HUES48 (cell line): ENCODE measurements around the gene IL1A.

ENCODE experiments used
- H3K27ac ChIP-seq: one replicate; pipeline ENCODE4 v1.7.0; 2013; ENCODE audit warnings: low read depth, low read length, inconsistent platforms
- H3K27me3 ChIP-seq: 2 replicates; pipeline ENCODE4 v1.6.1; 2013; ENCODE audit warnings: mild to moderate bottlenecking, low read length; ENCODE audit not compliant: control insufficient read depth, insufficient read depth
- H3K36me3 ChIP-seq: 2 replicates; pipeline ENCODE4 v1.6.1; 2013; ENCODE audit warnings: low read length; ENCODE audit not compliant: control insufficient read depth, insufficient read depth
- H3K4me1 ChIP-seq: 2 replicates; pipeline ENCODE4 v1.6.1; 2013; ENCODE audit warnings: mild to moderate bottlenecking, low read length; ENCODE audit not compliant: control insufficient read depth, insufficient read depth
- H3K4me3 ChIP-seq: 2 replicates; pipeline ENCODE4 v1.5.1; 2013; ENCODE audit warnings: mild to moderate bottlenecking, low read depth, low read length
- H3K9ac ChIP-seq: 2 replicates; pipeline ENCODE4 v1.6.1; 2013; ENCODE audit warnings: mild to moderate bottlenecking, low read depth, low read length, moderate library complexity
- H3K9me3 ChIP-seq: 2 replicates; pipeline ENCODE4 v1.6.1; 2013; ENCODE audit warnings: low read length; ENCODE audit not compliant: control insufficient read depth, insufficient read depth

Gene IL1A

GRCh38 chr2:112814278-112814677 is 30.0 kb upstream of the IL1A start:
- Histone ChIP-seq H3K36me3 (no peaks in the 10 kb centered on the region), H3K27ac (peak overlapping the region; percentile 30), H3K9ac (no peak overlapping the region), H3K4me1 (peaks cover 37% of the 10 kb centered on the region), H3K9me3 (no peaks in the 10 kb centered on the region), H3K27me3 (no peaks in the 10 kb centered on the region), H3K4me3 (no peak overlapping the region)

DNA sequence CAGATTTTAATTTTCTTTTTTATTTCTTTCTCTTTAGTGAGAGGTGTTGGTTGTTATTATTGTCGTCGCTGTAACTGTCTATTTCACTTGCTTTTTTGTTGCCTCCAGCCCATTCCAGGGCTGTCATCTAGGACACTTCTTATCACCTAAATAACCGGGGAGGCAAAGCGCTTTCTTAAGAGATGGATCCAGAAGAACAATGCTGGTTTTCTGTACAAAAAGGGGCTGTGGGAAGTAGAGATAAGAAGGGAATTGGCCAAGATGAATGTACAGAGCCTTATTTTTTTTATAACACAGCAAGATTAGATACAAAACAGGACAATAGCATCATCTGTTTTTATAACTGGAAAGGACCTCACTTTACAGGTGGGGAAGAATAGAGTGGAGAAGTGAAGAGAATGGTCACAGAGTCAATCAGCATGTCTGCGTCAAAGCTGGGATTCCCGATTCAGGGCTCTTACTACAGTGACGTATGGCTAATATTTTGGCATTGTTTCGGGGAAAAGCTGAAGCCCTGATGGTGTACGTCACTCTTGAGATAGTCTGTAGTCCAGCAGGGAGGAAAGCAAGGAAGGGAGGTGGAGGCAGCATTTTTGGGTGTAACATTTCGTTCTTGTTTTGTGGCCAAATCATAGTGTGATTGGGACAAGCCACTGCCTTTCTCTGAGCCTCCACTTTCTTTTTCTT is 29.1 kb upstream of the IL1A start:
- H3K36me3 ChIP-seq: no peaks in the 10 kb centered on the region
- no peak overlapping the region for H3K9ac ChIP-seq
- H3K27me3 ChIP-seq: no peaks in the 10 kb centered on the region
- H3K4me1 ChIP-seq: peaks cover 34% of the 10 kb centered on the region
- H3K4me3 ChIP-seq: no peak overlapping the region
- no peaks in the 10 kb centered on the region for H3K9me3 ChIP-seq
- no peak overlapping the region for H3K27ac ChIP-seq

DNA sequence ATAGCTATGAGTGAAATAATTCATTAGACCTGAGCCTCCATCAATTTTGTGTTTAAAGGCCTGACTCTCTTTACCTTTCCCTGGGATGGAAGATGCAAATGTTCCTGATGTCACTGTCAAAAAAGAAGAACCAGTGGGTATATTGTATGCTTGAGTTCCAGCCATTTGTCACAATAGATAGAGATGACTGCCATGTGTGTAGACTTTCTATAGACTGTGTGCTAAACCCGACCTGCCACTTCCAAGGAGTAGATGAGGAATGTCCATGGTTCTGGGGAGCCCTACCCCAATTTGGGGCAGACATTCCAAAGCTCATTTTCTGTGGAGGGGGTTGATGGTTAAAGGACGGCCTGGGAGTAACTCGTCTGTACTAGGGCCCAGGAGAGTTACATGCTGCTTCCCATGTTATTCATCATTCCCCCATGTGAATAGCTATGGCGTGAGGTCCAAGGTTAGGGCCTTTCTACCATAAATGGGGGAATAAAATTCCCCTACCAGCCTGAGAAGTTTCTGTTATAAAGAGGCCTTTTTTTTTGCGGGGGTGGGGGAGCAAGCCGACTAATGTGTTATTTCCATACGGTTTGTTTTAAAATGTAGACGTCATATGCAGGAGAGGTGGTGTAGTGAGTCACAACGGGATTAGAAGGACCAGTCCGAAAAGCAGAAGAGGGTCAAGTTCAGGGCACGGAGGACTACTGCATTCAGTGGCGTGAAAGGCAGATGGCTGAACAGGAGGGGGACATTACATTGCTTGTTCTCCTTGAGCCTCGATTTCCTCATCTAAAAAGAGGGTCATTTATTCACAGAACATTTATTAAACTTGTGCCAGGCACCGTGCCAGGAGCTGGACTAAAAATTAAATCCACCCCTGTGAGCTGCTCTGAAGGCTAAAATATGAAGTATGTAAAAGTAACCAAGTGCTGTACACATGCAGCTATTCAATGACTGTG is 28.3 kb upstream of the IL1A start:
- Histone ChIP-seq H3K36me3 (no peaks in the 10 kb centered on the region), H3K27me3 (no peaks in the 10 kb centered on the region), H3K9ac (no peak overlapping the region), H3K4me1 (peaks cover 29% of the 10 kb centered on the region), H3K9me3 (no peaks in the 10 kb centered on the region), H3K4me3 (no peak overlapping the region), H3K27ac (peak overlapping the region; percentile 4)

GRCh38 chr2:112811841-112812306 is 27.6 kb upstream of the IL1A start:
- no peaks in the 10 kb centered on the region for H3K36me3 ChIP-seq
- no peaks in the 10 kb centered on the region for H3K27me3 ChIP-seq
- H3K9ac ChIP-seq: no peak overlapping the region
- H3K4me1 ChIP-seq: peaks cover 24% of the 10 kb centered on the region
- peak overlapping the region; percentile 2 for H3K27ac ChIP-seq
- H3K9me3 ChIP-seq: no peaks in the 10 kb centered on the region
- H3K4me3 ChIP-seq: no peak overlapping the region

- peak overlapping the region; percentile 2 for H3K27ac ChIP-seq
- no peaks in the 10 kb centered on the region for H3K36me3 ChIP-seq
- no peak overlapping the region for H3K4me3 ChIP-seq
- no peak overlapping the region for H3K9ac ChIP-seq
- H3K27me3 ChIP-seq: no peaks in the 10 kb centered on the region
- no peaks in the 10 kb centered on the region for H3K9me3 ChIP-seq
- H3K4me1 ChIP-seq: peaks cover 23% of the 10 kb centered on the region
Measured at GRCh38 chr2:112811276-112811831, 27.1 kb upstream of the IL1A start.

DNA sequence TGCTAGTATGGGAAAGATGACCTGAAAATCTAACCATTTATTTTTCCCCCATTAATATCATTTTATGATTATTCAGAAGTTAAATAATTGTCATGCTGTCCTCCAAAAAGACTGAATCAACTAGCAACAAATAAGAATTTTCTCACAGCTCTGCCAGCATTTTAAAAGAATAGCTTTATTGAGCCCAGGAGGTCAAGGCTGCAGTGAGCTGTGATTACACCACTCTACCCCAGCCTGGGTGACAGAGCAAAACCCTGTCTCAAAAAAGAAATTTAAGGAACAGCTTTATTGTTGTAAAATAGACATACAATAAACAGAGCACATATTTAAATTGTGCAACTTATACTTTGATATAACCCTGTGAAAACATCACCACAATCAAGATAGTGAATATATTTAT is 24.8 kb upstream of the IL1A start:
- Histone ChIP-seq H3K4me1 (peaks cover 19% of the 10 kb centered on the region), H3K4me3 (no peak overlapping the region), H3K27me3 (no peaks in the 10 kb centered on the region), H3K36me3 (no peaks in the 10 kb centered on the region), H3K9me3 (no peaks in the 10 kb centered on the region), H3K27ac (no peak overlapping the region), H3K9ac (no peak overlapping the region)

DNA sequence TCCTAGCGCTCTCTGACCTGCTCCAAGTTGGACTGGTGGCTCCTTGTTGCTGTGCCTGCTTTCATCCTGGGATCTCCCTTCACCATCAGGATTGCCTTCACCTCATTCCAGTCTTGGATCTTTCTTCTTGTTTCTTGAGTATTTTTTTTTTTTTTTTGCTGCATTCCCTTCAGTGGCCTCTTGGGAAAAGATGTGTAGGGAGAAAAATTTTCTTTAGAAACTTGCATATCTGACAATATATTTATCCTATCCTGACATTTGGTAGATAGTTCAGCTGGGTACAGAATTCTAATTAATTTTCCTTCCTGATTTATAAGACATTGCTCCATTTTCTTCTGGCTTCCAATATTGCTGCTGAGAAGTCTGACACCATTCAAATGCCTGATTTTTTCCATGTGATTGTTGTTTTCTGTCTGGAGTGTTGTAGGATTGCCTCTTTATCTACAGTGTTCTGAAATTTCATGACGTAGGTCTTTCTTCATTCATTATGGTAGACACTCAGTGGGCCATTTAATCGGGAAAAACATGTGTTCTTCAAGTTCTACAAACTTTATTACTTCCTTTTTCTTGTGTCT is 23.0 kb upstream of the IL1A start:
- Histone ChIP-seq H3K36me3 (no peaks in the 10 kb centered on the region), H3K9ac (no peak overlapping the region), H3K27me3 (no peaks in the 10 kb centered on the region), H3K9me3 (no peaks in the 10 kb centered on the region), H3K4me3 (no peak overlapping the region), H3K4me1 (peaks cover 3% of the 10 kb centered on the region; the same call in 1 of the 2 replicates), H3K27ac (no peak overlapping the region)

- Histone ChIP-seq H3K4me1 (no peaks in the 10 kb centered on the region), H3K27ac (no peak overlapping the region), H3K4me3 (no peak overlapping the region), H3K36me3 (no peaks in the 10 kb centered on the region), H3K27me3 (no peaks in the 10 kb centered on the region), H3K9me3 (no peaks in the 10 kb centered on the region), H3K9ac (no peak overlapping the region)
Measured at GRCh38 chr2:112805542-112805941, 21.2 kb upstream of the IL1A start.

- Histone ChIP-seq H3K4me3 (no peak overlapping the region), H3K36me3 (no peaks in the 10 kb centered on the region), H3K27ac (peak overlapping the region; percentile 22), H3K9me3 (no peaks in the 10 kb centered on the region), H3K27me3 (no peaks in the 10 kb centered on the region), H3K4me1 (no peaks in the 10 kb centered on the region), H3K9ac (no peak overlapping the region)
Measured at GRCh38 chr2:112803691-112804521, 19.6 kb upstream of the IL1A start.

- Histone ChIP-seq H3K36me3 (no peaks in the 10 kb centered on the region), H3K4me1 (no peaks in the 10 kb centered on the region), H3K27ac (no peak overlapping the region), H3K27me3 (no peaks in the 10 kb centered on the region), H3K9ac (no peak overlapping the region), H3K4me3 (no peak overlapping the region), H3K9me3 (no peaks in the 10 kb centered on the region)
Measured at GRCh38 chr2:112800881-112801583, 16.7 kb upstream of the IL1A start.
